Keratinocyte (primary cell): Measurements from ENCODE around the gene CBLL1. TPM values are rescaled to one million over a fixed set of nuclear protein-coding genes. Genes with fewer than 3 reads are reported as not detected.
A peak's percentile ranks its signal among the peaks of the same experiment; 100 is the strongest.

ENCODE experiments used
- DNase-seq: peaks from one replicate; pipeline ENCODE4 v3.0.0-alpha.2; 2011; ENCODE audit warnings: low read depth, missing footprints, low spot score
- FAIRE-seq: peaks from 2 replicates; lab custom pipeline; 2011; peaks lifted over from hg19 to GRCh38; lab: Jason Lieb, UNC
- H2AFZ ChIP-seq: 2 replicates; pipeline ENCODE4 v1.6.0; 2012; ENCODE audit warnings: low read length, control low read depth, inconsistent platforms; ENCODE audit not compliant: control insufficient read depth
- H3K27ac ChIP-seq: 2 replicates; pipeline ENCODE4 v1.5.1; 2011; ENCODE audit warnings: low read length; ENCODE audit not compliant: control insufficient read depth, insufficient read depth
- H3K27me3 ChIP-seq: 3 replicates; pipeline ENCODE4 v1.6.0; 2011; ENCODE audit warnings: low read length; ENCODE audit not compliant: control insufficient read depth, insufficient read depth; ENCODE audit errors: extremely low read depth
- H3K36me3 ChIP-seq, 2 experiments: 2 replicates in 1 of 2; 3 replicates in 1 of 2; pipeline ENCODE4 v1.5.1; 2011; ENCODE audit warnings: low read length in 2 of 2, mild to moderate bottlenecking in 1 of 2; ENCODE audit not compliant: control insufficient read depth in 2 of 2, insufficient read depth in 2 of 2; ENCODE audit errors: extremely low read depth in 1 of 2
- H3K4me1 ChIP-seq: 3 replicates; pipeline ENCODE4 v1.5.1; 2011; ENCODE audit warnings: low read length; ENCODE audit not compliant: control insufficient read depth, insufficient read depth; ENCODE audit errors: extremely low read depth
- H3K4me2 ChIP-seq: 3 replicates; pipeline ENCODE4 v1.6.0; 2011; ENCODE audit warnings: low read depth, low read length; ENCODE audit not compliant: control insufficient read depth, insufficient read depth; ENCODE audit errors: extremely low read depth
- H3K4me3 ChIP-seq, 3 experiments: fragments of 200-600 bp in 1 of 3; sonication (generic) in 1 of 3; 2 replicates in 2 of 3; 3 replicates in 1 of 3; pipeline ENCODE4 v1.5.1; 2011 to 2016; ENCODE audit warnings: low read length in 3 of 3, mild to moderate bottlenecking in 3 of 3, control low read depth in 2 of 3, inconsistent platforms in 1 of 3, low read depth in 1 of 3, mixed read lengths in 1 of 3, mixed run types in 1 of 3, moderate library complexity in 1 of 3; ENCODE audit not compliant: control insufficient read depth in 2 of 3, insufficient read depth in 2 of 3; ENCODE audit errors: extremely low read depth in 1 of 3
- H3K79me2 ChIP-seq: 2 replicates; pipeline ENCODE4 v1.6.0; 2012; ENCODE audit warnings: low read length; ENCODE audit not compliant: control insufficient read depth, insufficient read depth
- H3K9ac ChIP-seq: 3 replicates; pipeline ENCODE4 v1.6.0; 2011; ENCODE audit warnings: low read length; ENCODE audit not compliant: control insufficient read depth, insufficient read depth; ENCODE audit errors: extremely low read depth
- H3K9me1 ChIP-seq: 3 replicates; pipeline ENCODE4 v1.6.0; 2011; ENCODE audit warnings: low read length; ENCODE audit not compliant: control insufficient read depth, insufficient read depth; ENCODE audit errors: extremely low read depth
- H3K9me3 ChIP-seq: 2 replicates; pipeline ENCODE4 v1.5.1; 2012; ENCODE audit warnings: low read depth, low read length; ENCODE audit not compliant: control insufficient read depth
- H4K20me1 ChIP-seq: 3 replicates; pipeline ENCODE4 v1.6.0; 2011; ENCODE audit warnings: low read length; ENCODE audit not compliant: control insufficient read depth, insufficient read depth; ENCODE audit errors: extremely low read depth
- EZH2 ChIP-seq: IDR thresholded peaks from one replicate; pipeline ENCODE4 v1.6.1; 2012; ENCODE audit warnings: inconsistent platforms, mild to moderate bottlenecking, low read length, moderate library complexity
- dilution Hi-C: fragments of 300-500 bp; cut with MboI; formaldehyde crosslinking; loops from one replicate; pipeline ENCODE4 v1.7.0; 2020; ENCODE audit warnings: low sequenced_read_pairs; ENCODE audit not compliant: extremely low pct_ligation_motif_present
- polyA minus RNA-seq, 3 experiments: library from RNA; depleted of rRNA, polyadenylated mRNA; stranded (reverse); fragments of >200 nt; gene quantifications; 1 replicate in 1 of 3; 2 replicates in 1 of 3; 3 replicates in 1 of 3; pipeline ENCODE4 v1.2.3, GENCODE V29; 2011
- polyA plus RNA-seq, 5 experiments: library from polyadenylated mRNA; depleted of rRNA in 3 of 5; stranded (reverse) in 3 of 5; stranded (forward) in 1 of 5; unstranded in 1 of 5; fragments of >200 nt; gene quantifications; 1 replicate in 1 of 5; 2 replicates in 3 of 5; 3 replicates in 1 of 5; pipeline versions ENCODE4 v1.2.1 to v1.2.3, GENCODE V29; 2011 to 2012; ENCODE audit warnings: missing spikeins in 2 of 5, low read depth in 1 of 5, low replicate concordance in 1 of 5
- TF ChIP-seq, protein P1 (sequence below), 3 experiments: IDR thresholded peaks in 1 of 3; conservative IDR thresholded peaks in 1 of 3; optimal IDR thresholded peaks in 1 of 3; 2 replicates in 2 of 3; 3 replicates in 1 of 3; pipeline versions ENCODE3 to v1.5.1; 2011; ENCODE audit warnings: low read length in 3 of 3, mild to moderate bottlenecking in 3 of 3, moderate library complexity in 2 of 3, control low read depth in 1 of 3, inconsistent platforms in 1 of 3; ENCODE audit not compliant: insufficient read depth in 2 of 3; ENCODE audit errors: extremely low read depth in 1 of 3

CBLL1 gene, protein sequence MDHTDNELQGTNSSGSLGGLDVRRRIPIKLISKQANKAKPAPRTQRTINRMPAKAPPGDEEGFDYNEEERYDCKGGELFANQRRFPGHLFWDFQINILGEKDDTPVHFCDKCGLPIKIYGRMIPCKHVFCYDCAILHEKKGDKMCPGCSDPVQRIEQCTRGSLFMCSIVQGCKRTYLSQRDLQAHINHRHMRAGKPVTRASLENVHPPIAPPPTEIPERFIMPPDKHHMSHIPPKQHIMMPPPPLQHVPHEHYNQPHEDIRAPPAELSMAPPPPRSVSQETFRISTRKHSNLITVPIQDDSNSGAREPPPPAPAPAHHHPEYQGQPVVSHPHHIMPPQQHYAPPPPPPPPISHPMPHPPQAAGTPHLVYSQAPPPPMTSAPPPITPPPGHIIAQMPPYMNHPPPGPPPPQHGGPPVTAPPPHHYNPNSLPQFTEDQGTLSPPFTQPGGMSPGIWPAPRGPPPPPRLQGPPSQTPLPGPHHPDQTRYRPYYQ
- polyA plus RNA-seq (9.1 to 27.8 TPM (median 15.3 TPM) in 3 replicates), polyA minus RNA-seq (12.7 to 14.5 TPM (median 13.1 TPM) in 3 replicates)
- polyA plus RNA-seq (2011; ENCODE audit: low read depth): 41.9 TPM
- 11.5 and 17.2 TPM in 2 replicates for polyA plus RNA-seq (2011; cell fraction: cytosol; rRNA removed)
- polyA plus RNA-seq (2011; cell fraction: nucleus; rRNA removed): 21.6 and 26.2 TPM in 2 replicates
- 21.0 and 23.9 TPM in 2 replicates for polyA plus RNA-seq (2012; ENCODE audit: low replicate concordance)
- polyA minus RNA-seq (2011; cell fraction: cytosol; rRNA and poly(A)+ RNA removed): 14.6 TPM
- polyA minus RNA-seq (2011; cell fraction: nucleus; rRNA and poly(A)+ RNA removed): 9.0 and 15.1 TPM in 2 replicates

GRCh38 chr7:107743567-107744344, at the start of gene CBLL1:
Gene CBLL1 (plus strand): TSS chr7:107744142. CDS start chr7:107744164, 22 bp downstream.
- dilution Hi-C loops: no loop called here
- Histone ChIP-seq H3K27ac (peak within 1 kb of the TSS; percentile 96), H3K4me2 (peak within 1 kb of the TSS; percentile 93), H3K4me3 (peak within 1 kb of the TSS; percentile 77 to 92 (median 87)), H3K27me3 (no peaks in the 10 kb centered on the region), H3K36me3 (no peaks in the 10 kb centered on the region), H3K9me3 (no peaks in the 10 kb centered on the region), H3K9ac (peak within 1 kb of the TSS; percentile 87), H3K9me1 (no peaks in the 10 kb centered on the region), H3K4me1 (peaks cover 21% of the 10 kb centered on the region), H2AFZ (peak within 1 kb of the TSS; percentile 99), H4K20me1 (peaks cover 4% of the 10 kb centered on the region), H3K79me2 (peaks cover 48% of the 10 kb centered on the region)
- DNase-seq (peak; percentile 49), FAIRE-seq (peak; percentile 34)
- TF ChIP-seq, protein P1, sequence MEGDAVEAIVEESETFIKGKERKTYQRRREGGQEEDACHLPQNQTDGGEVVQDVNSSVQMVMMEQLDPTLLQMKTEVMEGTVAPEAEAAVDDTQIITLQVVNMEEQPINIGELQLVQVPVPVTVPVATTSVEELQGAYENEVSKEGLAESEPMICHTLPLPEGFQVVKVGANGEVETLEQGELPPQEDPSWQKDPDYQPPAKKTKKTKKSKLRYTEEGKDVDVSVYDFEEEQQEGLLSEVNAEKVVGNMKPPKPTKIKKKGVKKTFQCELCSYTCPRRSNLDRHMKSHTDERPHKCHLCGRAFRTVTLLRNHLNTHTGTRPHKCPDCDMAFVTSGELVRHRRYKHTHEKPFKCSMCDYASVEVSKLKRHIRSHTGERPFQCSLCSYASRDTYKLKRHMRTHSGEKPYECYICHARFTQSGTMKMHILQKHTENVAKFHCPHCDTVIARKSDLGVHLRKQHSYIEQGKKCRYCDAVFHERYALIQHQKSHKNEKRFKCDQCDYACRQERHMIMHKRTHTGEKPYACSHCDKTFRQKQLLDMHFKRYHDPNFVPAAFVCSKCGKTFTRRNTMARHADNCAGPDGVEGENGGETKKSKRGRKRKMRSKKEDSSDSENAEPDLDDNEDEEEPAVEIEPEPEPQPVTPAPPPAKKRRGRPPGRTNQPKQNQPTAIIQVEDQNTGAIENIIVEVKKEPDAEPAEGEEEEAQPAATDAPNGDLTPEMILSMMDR (optimal IDR thresholded peaks at IDR 0.05 in 1 of 3, IDR thresholded peaks at IDR 0.05 in 1 of 3, conservative IDR thresholded peaks at IDR 0.05 in 1 of 3; ENCODE audit: extremely low read depth in 1 of 3, insufficient read depth in 2 of 3, low read length in 3 of 3): peak; percentile 69 to 71 (median 70)
- TF ChIP-seq EZH2: no peak

GRCh38 chr7:107694386-107694785, 49.6 kb upstream of the CBLL1 start:
- no peak for DNase-seq
- Histone ChIP-seq H4K20me1 (no peaks in the 10 kb centered on the region), H3K79me2 (no peaks in the 10 kb centered on the region), H3K27ac (no peak overlapping the region), H3K4me1 (no peaks in the 10 kb centered on the region), H3K9me1 (no peaks in the 10 kb centered on the region), H3K4me3 (no peak overlapping the region), H3K4me2 (no peak overlapping the region), H3K27me3 (peaks cover 3% of the 10 kb centered on the region), H3K36me3 (no peaks in the 10 kb centered on the region), H3K9ac (no peak overlapping the region), H2AFZ (peak overlapping the region; percentile 64), H3K9me3 (no peaks in the 10 kb centered on the region)
- dilution Hi-C loops: no loop called here
- FAIRE-seq: no peak
- TF ChIP-seq, protein P1 (optimal IDR thresholded peaks at IDR 0.05 in 1 of 3, IDR thresholded peaks at IDR 0.05 in 1 of 3, conservative IDR thresholded peaks at IDR 0.05 in 1 of 3; ENCODE audit: extremely low read depth in 1 of 3, insufficient read depth in 2 of 3, low read length in 3 of 3): no peak
- no peak for TF ChIP-seq EZH2
